Right lobe of liver (tissue), 4 donors: Measurements from ENCODE around the gene ADH4.

Source experiments
- CTCF ChIP-seq, 4 donors: fragments of 200-600 bp in 3 of 4; fragments of 450-650 bp in 1 of 4; IDR thresholded peaks; one replicate each; pipeline versions ENCODE4 v1.5.1 to v1.8.0; 2016 to 2022; ENCODE audit warnings: antibody characterized with exemption in 4 of 4, mild to moderate bottlenecking in 2 of 4
- POLR2A ChIP-seq: fragments of 450-650 bp; IDR thresholded peaks from one replicate; pipeline ENCODE4 v1.6.1; 2017; ENCODE audit warnings: antibody characterized with exemption, mild to moderate bottlenecking
- donor health status: DM: no; HTN: no; CAD: no.
- donor health status: DM: no; HTN: no; CAD: no.
- donor health status: DM: no; HTN: yes; CAD: no.

GRCh38 chr4:99078931-99079624 lies 65.0 kb downstream of the ADH4 start:
- TF ChIP-seq CTCF (IDR thresholded peaks at IDR 0.05) = no peak
- no peak for TF ChIP-seq POLR2A
